ENCODE data around the gene CADM2. TPM values are rescaled to one million over a fixed set of nuclear protein-coding genes. Genes with fewer than 3 reads are reported as not detected.

Gene CADM2
- total RNA-seq, 2 experiments from 2014 or later, result not detected

GRCh38 chr3:85721409-85722145 lies 762.8 kb downstream of the CADM2 start:
- peaks cover 9% of the 10 kb centered on the region for H3K9me3 Mint-ChIP-seq
- intact Hi-C loops (cut with micrococcal nuclease), result no loop called here
- H3K4me3 Mint-ChIP-seq, result no peak overlapping the region
- CTCF ChIA-PET, result interaction anchor here (0.6 kb wide), 1 partner anchor 58 kb away, joined by 3 read pairs; no protein-coding TSS in a partner anchor
- H3K27ac Mint-ChIP-seq, result no peak overlapping the region
- DNase-seq, result no peak
- no peaks in the 10 kb centered on the region for H3K27me3 Mint-ChIP-seq (ENCODE audit: low read depth)
- H3K4me1 Mint-ChIP-seq (ENCODE audit: low read depth), result no peaks in the 10 kb centered on the region
- H3K36me3 Mint-ChIP-seq (ENCODE audit: low read depth), result no peaks in the 10 kb centered on the region

GRCh38 chr3:85725809-85726208 lies 767.0 kb downstream of the CADM2 start:
- no peaks in the 10 kb centered on the region for H3K36me3 Mint-ChIP-seq (ENCODE audit: low read depth)
- CTCF ChIA-PET, result no interaction called here
- H3K4me1 Mint-ChIP-seq (ENCODE audit: low read depth), result no peaks in the 10 kb centered on the region
- DNase-seq, result no peak
- intact Hi-C loops (cut with micrococcal nuclease), result no loop called here
- no peaks in the 10 kb centered on the region for H3K27me3 Mint-ChIP-seq (ENCODE audit: low read depth)
- no peak overlapping the region for H3K27ac Mint-ChIP-seq
- peaks cover 3% of the 10 kb centered on the region for H3K9me3 Mint-ChIP-seq
- no peak overlapping the region for H3K4me3 Mint-ChIP-seq

GRCh38 chr3:85726241-85726640 lies 767.5 kb downstream of the CADM2 start:
- Mint-ChIP-seq H3K4me1 (ENCODE audit: low read depth) (no peaks in the 10 kb centered on the region), H3K36me3 (ENCODE audit: low read depth) (no peaks in the 10 kb centered on the region), H3K4me3 (no peak overlapping the region), H3K27ac (no peak overlapping the region), H3K27me3 (ENCODE audit: low read depth) (no peaks in the 10 kb centered on the region), H3K9me3 (peaks cover 2% of the 10 kb centered on the region)
- DNase-seq, result no peak
- intact Hi-C loops (cut with micrococcal nuclease), result no loop called here
- CTCF ChIA-PET, result no interaction called here

- H3K27ac Mint-ChIP-seq, result no peak overlapping the region
- intact Hi-C loops (cut with micrococcal nuclease), result no loop called here
- CTCF ChIA-PET, result interaction anchor here (0.6 kb wide), 1 partner anchor 9 kb away, joined by 3 read pairs; no protein-coding TSS in a partner anchor
- H3K4me3 Mint-ChIP-seq, result no peak overlapping the region
- peaks cover 6% of the 10 kb centered on the region for H3K9me3 Mint-ChIP-seq
- DNase-seq, result no peak
- no peaks in the 10 kb centered on the region for H3K4me1 Mint-ChIP-seq (ENCODE audit: low read depth)
- no peaks in the 10 kb centered on the region for H3K27me3 Mint-ChIP-seq (ENCODE audit: low read depth)
- no peaks in the 10 kb centered on the region for H3K36me3 Mint-ChIP-seq (ENCODE audit: low read depth)
Measured at GRCh38 chr3:85737846-85738245, 779.1 kb downstream of the CADM2 start.

- no peaks in the 10 kb centered on the region for H3K27me3 Mint-ChIP-seq (ENCODE audit: low read depth)
- H3K9me3 Mint-ChIP-seq, result peaks cover 4% of the 10 kb centered on the region
- DNase-seq, result no peak
- intact Hi-C loops (cut with micrococcal nuclease), result no loop called here
- CTCF ChIA-PET, result no interaction called here
- no peaks in the 10 kb centered on the region for H3K36me3 Mint-ChIP-seq (ENCODE audit: low read depth)
- H3K4me3 Mint-ChIP-seq, result no peak overlapping the region
- no peaks in the 10 kb centered on the region for H3K4me1 Mint-ChIP-seq (ENCODE audit: low read depth)
- H3K27ac Mint-ChIP-seq, result no peak overlapping the region
Measured at GRCh38 chr3:85740561-85740960, 781.8 kb downstream of the CADM2 start.

GRCh38 chr3:85758442-85758841 lies 799.7 kb downstream of the CADM2 start:
- no peak overlapping the region for H3K27ac Mint-ChIP-seq
- peaks cover 11% of the 10 kb centered on the region for H3K9me3 Mint-ChIP-seq
- H3K4me1 Mint-ChIP-seq (ENCODE audit: low read depth), result no peaks in the 10 kb centered on the region
- intact Hi-C loops (cut with micrococcal nuclease), result no loop called here
- H3K36me3 Mint-ChIP-seq (ENCODE audit: low read depth), result no peaks in the 10 kb centered on the region
- CTCF ChIA-PET, result no interaction called here
- no peak overlapping the region for H3K4me3 Mint-ChIP-seq
- H3K27me3 Mint-ChIP-seq (ENCODE audit: low read depth), result no peaks in the 10 kb centered on the region
- DNase-seq, result no peak

- Mint-ChIP-seq H3K4me1 (ENCODE audit: low read depth) (no peaks in the 10 kb centered on the region), H3K27ac (no peak overlapping the region), H3K36me3 (ENCODE audit: low read depth) (no peaks in the 10 kb centered on the region), H3K4me3 (no peak overlapping the region), H3K27me3 (ENCODE audit: low read depth) (no peaks in the 10 kb centered on the region), H3K9me3 (peaks cover 6% of the 10 kb centered on the region)
- CTCF ChIA-PET, result no interaction called here
- DNase-seq, result no peak
- intact Hi-C loops (cut with micrococcal nuclease), result no loop called here
Measured at GRCh38 chr3:85760342-85760741, 801.6 kb downstream of the CADM2 start.

- no peaks in the 10 kb centered on the region for H3K27me3 Mint-ChIP-seq (ENCODE audit: low read depth)
- no peaks in the 10 kb centered on the region for H3K36me3 Mint-ChIP-seq (ENCODE audit: low read depth)
- peaks cover 5% of the 10 kb centered on the region for H3K9me3 Mint-ChIP-seq
- CTCF ChIA-PET, result no interaction called here
- no peak overlapping the region for H3K27ac Mint-ChIP-seq
- intact Hi-C loops (cut with micrococcal nuclease), result no loop called here
- DNase-seq, result no peak
- no peak overlapping the region for H3K4me3 Mint-ChIP-seq
- H3K4me1 Mint-ChIP-seq (ENCODE audit: low read depth), result no peaks in the 10 kb centered on the region
Measured at GRCh38 chr3:85780806-85781205, 822.0 kb downstream of the CADM2 start.

- intact Hi-C loops (cut with micrococcal nuclease), result no loop called here
- H3K4me3 Mint-ChIP-seq, result no peak overlapping the region
- CTCF ChIA-PET, result no interaction called here
- H3K36me3 Mint-ChIP-seq (ENCODE audit: low read depth), result no peaks in the 10 kb centered on the region
- no peak overlapping the region for H3K27ac Mint-ChIP-seq
- no peak for DNase-seq
- H3K9me3 Mint-ChIP-seq, result peaks cover 5% of the 10 kb centered on the region
- H3K27me3 Mint-ChIP-seq (ENCODE audit: low read depth), result no peaks in the 10 kb centered on the region
- no peaks in the 10 kb centered on the region for H3K4me1 Mint-ChIP-seq (ENCODE audit: low read depth)
Measured at GRCh38 chr3:85781806-85782205, 823.0 kb downstream of the CADM2 start.

- Mint-ChIP-seq H3K27me3 (ENCODE audit: low read depth) (no peaks in the 10 kb centered on the region), H3K36me3 (ENCODE audit: low read depth) (no peaks in the 10 kb centered on the region), H3K27ac (no peak overlapping the region), H3K9me3 (peaks cover 5% of the 10 kb centered on the region), H3K4me3 (no peak overlapping the region), H3K4me1 (ENCODE audit: low read depth) (no peaks in the 10 kb centered on the region)
- intact Hi-C loops (cut with micrococcal nuclease), result no loop called here
- no peak for DNase-seq
- CTCF ChIA-PET, result no interaction called here
Measured at GRCh38 chr3:85783291-85783690, 824.5 kb downstream of the CADM2 start.

- Mint-ChIP-seq H3K9me3 (peaks cover 1% of the 10 kb centered on the region), H3K27me3 (ENCODE audit: low read depth) (no peaks in the 10 kb centered on the region), H3K4me3 (no peak overlapping the region), H3K4me1 (ENCODE audit: low read depth) (no peaks in the 10 kb centered on the region), H3K27ac (no peak overlapping the region), H3K36me3 (ENCODE audit: low read depth) (no peaks in the 10 kb centered on the region)
- DNase-seq, result no peak
- CTCF ChIA-PET, result no interaction called here
- intact Hi-C loops (cut with micrococcal nuclease), result no loop called here
Measured at GRCh38 chr3:85785766-85786165, 827.0 kb downstream of the CADM2 start.

GRCh38 chr3:85790445-85791030 lies 831.7 kb downstream of the CADM2 start:
- Mint-ChIP-seq H3K36me3 (ENCODE audit: low read depth) (no peaks in the 10 kb centered on the region), H3K27ac (no peak overlapping the region), H3K4me1 (ENCODE audit: low read depth) (no peaks in the 10 kb centered on the region), H3K4me3 (no peak overlapping the region), H3K9me3 (peaks cover 2% of the 10 kb centered on the region), H3K27me3 (ENCODE audit: low read depth) (no peaks in the 10 kb centered on the region)
- intact Hi-C loops (cut with micrococcal nuclease), result no loop called here
- DNase-seq, result no peak
- CTCF ChIA-PET, result no interaction called here

- Mint-ChIP-seq H3K36me3 (ENCODE audit: low read depth) (no peaks in the 10 kb centered on the region), H3K9me3 (peaks cover 10% of the 10 kb centered on the region), H3K27me3 (ENCODE audit: low read depth) (no peaks in the 10 kb centered on the region), H3K4me1 (ENCODE audit: low read depth) (no peaks in the 10 kb centered on the region), H3K27ac (no peak overlapping the region), H3K4me3 (no peak overlapping the region)
- no peak for DNase-seq
- CTCF ChIA-PET, result no interaction called here
- intact Hi-C loops (cut with micrococcal nuclease), result no loop called here
Measured at GRCh38 chr3:85796140-85796539, 837.4 kb downstream of the CADM2 start.

Data from activated naive CD4-positive, alpha-beta T cell treated with anti-CD3 and anti-CD28 coated beads for 36 hours (primary cell).